H54 (cell line): Measurements from ENCODE around the gene RPL7A.
"Not testable (repeated sequence)": the region's sequence is repeated elsewhere in the genome, so short reads cannot be mapped to it uniquely, and the experiment has no call there.

Experiments
- DNase-seq: peaks from one replicate; pipeline ENCODE4 v3.0.0; 2011; ENCODE audit warnings: low spot score, mixed read lengths; ENCODE audit not compliant: insufficient read length
- FAIRE-seq: peaks from 3 replicates; lab custom pipeline; 2011; peaks lifted over from hg19 to GRCh38; lab: Jason Lieb, UNC
- POLR2A ChIP-seq: IDR thresholded peaks from 2 replicates; pipeline ENCODE4 v1.6.1; 2011; ENCODE audit warnings: low read depth, mild to moderate bottlenecking, low read length

The RPL7A gene

GRCh38 chr9:133320421-133320881, 27.6 kb upstream of the RPL7A start:
- FAIRE-seq (no peak), DNase-seq (no peak)
- no peak for TF ChIP-seq POLR2A

GRCh38 chr9:133321411-133321935, 26.5 kb upstream of the RPL7A start:
- FAIRE-seq, result no peak

GRCh38 chr9:133322701-133323100, 25.3 kb upstream of the RPL7A start:
- TF ChIP-seq POLR2A, result no peak
- DNase-seq (no peak), FAIRE-seq (no peak)

More at GRCh38 chr9:133321411-133321935, 26.5 kb upstream of the RPL7A start:
- TF ChIP-seq POLR2A, result no peak
- no peak for DNase-seq

GRCh38 chr9:133323211-133323610, 24.8 kb upstream of the RPL7A start:
- FAIRE-seq (no peak), DNase-seq (no peak)
- no peak for TF ChIP-seq POLR2A

GRCh38 chr9:133323991-133324703, 23.9 kb upstream of the RPL7A start:
- FAIRE-seq, result no peak
- no peak for DNase-seq
- no peak for TF ChIP-seq POLR2A

GRCh38 chr9:133327021-133327420, 21.0 kb upstream of the RPL7A start:
- DNase-seq, FAIRE-seq: not testable (repeated sequence)

GRCh38 chr9:133327834-133328484, 20.1 kb upstream of the RPL7A start:
- FAIRE-seq, result no peak

GRCh38 chr9:133329306-133330156, 18.5 kb upstream of the RPL7A start:
- not testable (repeated sequence) for DNase-seq, FAIRE-seq

More at GRCh38 chr9:133327834-133328484, 20.1 kb upstream of the RPL7A start:
- no peak for DNase-seq
- TF ChIP-seq POLR2A, result no peak

- FAIRE-seq, result no peak
- no peak for TF ChIP-seq POLR2A
- DNase-seq, result no peak
Observed at GRCh38 chr9:133331221-133331620, 16.8 kb upstream of the RPL7A start.

- no peak for TF ChIP-seq POLR2A
- DNase-seq, result no peak
- FAIRE-seq, result no peak
Observed at GRCh38 chr9:133331641-133332380, 16.2 kb upstream of the RPL7A start.

- DNase-seq (no peak), FAIRE-seq (no peak)
- no peak for TF ChIP-seq POLR2A
Observed at GRCh38 chr9:133332381-133332730, 15.7 kb upstream of the RPL7A start.

GRCh38 chr9:133333011-133333410, 15.0 kb upstream of the RPL7A start:
- FAIRE-seq (no peak), DNase-seq (no peak)
- TF ChIP-seq POLR2A, result no peak

- FAIRE-seq (no peak), DNase-seq (no peak)
- no peak for TF ChIP-seq POLR2A
Observed at GRCh38 chr9:133333566-133333965, 14.5 kb upstream of the RPL7A start.
